ENCODE results near the gene AATF.

AATF gene

GRCh38 chr17:37088459-37088858 lies 139.7 kb downstream of the AATF start:
- ChIA-PET POLR2A (no interaction called here), CTCF (no interaction called here)
- DNase-seq (ENCODE audit: extremely low spot score) = no peak

GRCh38 chr17:37088913-37089312 lies 140.2 kb downstream of the AATF start:
- CTCF ChIA-PET = no interaction called here
- TF ChIP-seq HDGF (IDR thresholded peaks at IDR 0.05; ENCODE audit: borderline replicate concordance) = no peak
- TF ChIP-seq NFRKB (IDR thresholded peaks at IDR 0.05) = no peak
- no peak for TF ChIP-seq PKNOX1 (IDR thresholded peaks at IDR 0.05)
- TF ChIP-seq ARNT (IDR thresholded peaks at IDR 0.05) = no peak
- TF ChIP-seq CTBP1 (IDR thresholded peaks at IDR 0.05; ENCODE audit: borderline replicate concordance) = no peak
- no peak for TF ChIP-seq FOXK2 (IDR thresholded peaks at IDR 0.05)
- TF ChIP-seq ZNF384 (IDR thresholded peaks at IDR 0.05) = no peak
- TF ChIP-seq FOXM1 (IDR thresholded peaks at IDR 0.05; ENCODE audit: borderline replicate concordance) = no peak
- TF ChIP-seq SP1 (IDR thresholded peaks at IDR 0.05) = no peak
- no peak for TF ChIP-seq TARDBP (IDR thresholded peaks at IDR 0.05)
- TF ChIP-seq L3MBTL2 (conservative IDR thresholded peaks at IDR 0.05) = no peak
- no peak for TF ChIP-seq BHLHE40 (IDR thresholded peaks at IDR 0.05; ENCODE audit: borderline replicate concordance)
- no peak for TF ChIP-seq ELF4 (IDR thresholded peaks at IDR 0.05)
- no peak for TF ChIP-seq FOXA1 (IDR thresholded peaks at IDR 0.05)
- TF ChIP-seq SUZ12 (IDR thresholded peaks at IDR 0.05) = no peak
- TF ChIP-seq LEF1 (IDR thresholded peaks at IDR 0.05; ENCODE audit: borderline replicate concordance) = no peak
- POLR2A ChIA-PET = no interaction called here
- no peak for DNase-seq (ENCODE audit: extremely low spot score)

More at GRCh38 chr17:37088459-37088858, 139.7 kb downstream of the AATF start:
- TF ChIP-seq FOXM1 (IDR thresholded peaks at IDR 0.05; ENCODE audit: borderline replicate concordance) = no peak
- TF ChIP-seq SP1 (IDR thresholded peaks at IDR 0.05) = no peak
- no peak for TF ChIP-seq ELF4 (IDR thresholded peaks at IDR 0.05)
- TF ChIP-seq NFRKB (IDR thresholded peaks at IDR 0.05) = no peak
- TF ChIP-seq LEF1 (IDR thresholded peaks at IDR 0.05; ENCODE audit: borderline replicate concordance) = no peak
- TF ChIP-seq SUZ12 (IDR thresholded peaks at IDR 0.05) = no peak
- TF ChIP-seq CTBP1 (IDR thresholded peaks at IDR 0.05; ENCODE audit: borderline replicate concordance) = no peak

- CTCF ChIA-PET = no interaction called here
- POLR2A ChIA-PET = no interaction called here
- TF ChIP-seq CTBP1 (IDR thresholded peaks at IDR 0.05; ENCODE audit: borderline replicate concordance) = no peak
- TF ChIP-seq LEF1 (IDR thresholded peaks at IDR 0.05; ENCODE audit: borderline replicate concordance) = no peak
- no peak for TF ChIP-seq ARNT (IDR thresholded peaks at IDR 0.05)
- no peak for TF ChIP-seq ELF4 (IDR thresholded peaks at IDR 0.05)
- TF ChIP-seq L3MBTL2 (conservative IDR thresholded peaks at IDR 0.05) = no peak
- no peak for TF ChIP-seq BHLHE40 (IDR thresholded peaks at IDR 0.05; ENCODE audit: borderline replicate concordance)
- no peak for TF ChIP-seq NFRKB (IDR thresholded peaks at IDR 0.05)
- TF ChIP-seq PKNOX1 (IDR thresholded peaks at IDR 0.05) = no peak
- no peak for TF ChIP-seq HDGF (IDR thresholded peaks at IDR 0.05; ENCODE audit: borderline replicate concordance)
- TF ChIP-seq ZNF384 (IDR thresholded peaks at IDR 0.05) = no peak
- TF ChIP-seq SUZ12 (IDR thresholded peaks at IDR 0.05) = no peak
- no peak for TF ChIP-seq TARDBP (IDR thresholded peaks at IDR 0.05)
- TF ChIP-seq FOXA1 (IDR thresholded peaks at IDR 0.05) = no peak
- TF ChIP-seq FOXK2 (IDR thresholded peaks at IDR 0.05) = no peak
- TF ChIP-seq SP1 (IDR thresholded peaks at IDR 0.05) = no peak
- no peak for TF ChIP-seq FOXM1 (IDR thresholded peaks at IDR 0.05; ENCODE audit: borderline replicate concordance)
- DNase-seq (ENCODE audit: extremely low spot score) = no peak
Observed at GRCh38 chr17:37089956-37090355, 141.2 kb downstream of the AATF start.

GRCh38 chr17:37090941-37091340 lies 142.2 kb downstream of the AATF start:
- no peak for TF ChIP-seq ARNT (IDR thresholded peaks at IDR 0.05)
- TF ChIP-seq ELF4 (IDR thresholded peaks at IDR 0.05) = no peak
- TF ChIP-seq FOXA1 (IDR thresholded peaks at IDR 0.05) = no peak
- TF ChIP-seq TARDBP (IDR thresholded peaks at IDR 0.05) = no peak
- no peak for TF ChIP-seq FOXK2 (IDR thresholded peaks at IDR 0.05)
- TF ChIP-seq SP1 (IDR thresholded peaks at IDR 0.05) = no peak
- TF ChIP-seq LEF1 (IDR thresholded peaks at IDR 0.05; ENCODE audit: borderline replicate concordance) = no peak
- TF ChIP-seq L3MBTL2 (conservative IDR thresholded peaks at IDR 0.05) = no peak
- TF ChIP-seq BHLHE40 (IDR thresholded peaks at IDR 0.05; ENCODE audit: borderline replicate concordance) = no peak
- TF ChIP-seq ZNF384 (IDR thresholded peaks at IDR 0.05) = no peak
- no peak for TF ChIP-seq SUZ12 (IDR thresholded peaks at IDR 0.05)
- no peak for TF ChIP-seq FOXM1 (IDR thresholded peaks at IDR 0.05; ENCODE audit: borderline replicate concordance)
- TF ChIP-seq HDGF (IDR thresholded peaks at IDR 0.05; ENCODE audit: borderline replicate concordance) = no peak
- TF ChIP-seq PKNOX1 (IDR thresholded peaks at IDR 0.05) = no peak
- TF ChIP-seq NFRKB (IDR thresholded peaks at IDR 0.05) = no peak
- no peak for TF ChIP-seq CTBP1 (IDR thresholded peaks at IDR 0.05; ENCODE audit: borderline replicate concordance)
- DNase-seq (ENCODE audit: extremely low spot score) = no peak
- ChIA-PET CTCF (no interaction called here), POLR2A (interaction anchor here (0.7 kb wide), 1 partner anchor 128 kb away, joined by 3 read pairs; no protein-coding TSS in a partner anchor)

- no peak for DNase-seq (ENCODE audit: extremely low spot score)
- ChIA-PET POLR2A (no interaction called here), CTCF (no interaction called here)
- no peak for TF ChIP-seq FOXA1 (IDR thresholded peaks at IDR 0.05)
- TF ChIP-seq PKNOX1 (IDR thresholded peaks at IDR 0.05) = no peak
- no peak for TF ChIP-seq TARDBP (IDR thresholded peaks at IDR 0.05)
- TF ChIP-seq SP1 (IDR thresholded peaks at IDR 0.05) = no peak
- no peak for TF ChIP-seq ARNT (IDR thresholded peaks at IDR 0.05)
- TF ChIP-seq HDGF (IDR thresholded peaks at IDR 0.05; ENCODE audit: borderline replicate concordance) = no peak
- TF ChIP-seq FOXM1 (IDR thresholded peaks at IDR 0.05; ENCODE audit: borderline replicate concordance) = no peak
- no peak for TF ChIP-seq FOXK2 (IDR thresholded peaks at IDR 0.05)
- TF ChIP-seq L3MBTL2 (conservative IDR thresholded peaks at IDR 0.05) = no peak
- no peak for TF ChIP-seq LEF1 (IDR thresholded peaks at IDR 0.05; ENCODE audit: borderline replicate concordance)
- no peak for TF ChIP-seq BHLHE40 (IDR thresholded peaks at IDR 0.05; ENCODE audit: borderline replicate concordance)
- TF ChIP-seq ZNF384 (IDR thresholded peaks at IDR 0.05) = no peak
- TF ChIP-seq NFRKB (IDR thresholded peaks at IDR 0.05) = no peak
- TF ChIP-seq ELF4 (IDR thresholded peaks at IDR 0.05) = no peak
- TF ChIP-seq CTBP1 (IDR thresholded peaks at IDR 0.05; ENCODE audit: borderline replicate concordance) = no peak
- no peak for TF ChIP-seq SUZ12 (IDR thresholded peaks at IDR 0.05)
Observed at GRCh38 chr17:37092071-37092470, 143.3 kb downstream of the AATF start.
